Peyer's patch (tissue), 4 donors: Measurements from ENCODE around the gene EPC2.

Experiments
- CTCF ChIP-seq, 6 experiments: fragments of 450-650 bp in 4 of 6; fragments of 200-600 bp in 2 of 6; sonication (generic) in 1 of 6; IDR thresholded peaks; one replicate each; pipeline ENCODE4 v1.5.1; 2017 to 2019; ENCODE audit warnings: antibody characterized with exemption in 6 of 6, mild to moderate bottlenecking in 3 of 6, moderate library complexity in 1 of 6
- POLR2A ChIP-seq, 2 donors: fragments of 450-650 bp; IDR thresholded peaks; one replicate each; pipeline ENCODE4 v1.5.1; 2017; ENCODE audit warnings: antibody characterized with exemption in 2 of 2, mild to moderate bottlenecking in 2 of 2, moderate library complexity in 2 of 2

DNA sequence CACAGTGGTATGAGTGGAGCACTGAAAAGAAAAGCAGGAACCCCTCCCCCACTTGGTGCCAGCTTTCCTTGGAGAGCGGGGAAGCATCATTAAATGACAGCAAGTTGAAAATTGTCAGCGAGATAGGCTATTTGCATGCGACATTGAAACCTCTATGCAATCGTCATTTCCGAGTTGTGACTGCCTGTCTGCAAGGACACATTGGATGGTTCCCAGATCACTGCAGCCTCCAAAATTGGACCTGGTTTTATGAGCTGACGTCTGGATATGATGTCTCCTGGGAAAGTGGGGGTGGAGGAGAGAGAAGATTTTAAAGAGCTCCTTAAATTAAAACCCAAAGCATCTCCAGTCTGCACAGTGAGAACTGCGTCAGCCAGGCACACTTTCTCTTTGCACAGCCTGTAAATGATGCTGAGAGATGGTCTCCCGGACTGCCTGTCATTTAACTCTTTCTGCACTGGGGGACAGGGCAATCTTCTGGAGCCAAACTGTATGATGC lies 172.7 kb downstream of the EPC2 start:
- no peak for TF ChIP-seq CTCF (IDR thresholded peaks at IDR 0.05)
- no peak for TF ChIP-seq POLR2A (IDR thresholded peaks at IDR 0.05)
